MCF 10A (cell line): Measurements from ENCODE around the gene DYNC2LI1. TPM values are rescaled to one million over a fixed set of nuclear protein-coding genes. Genes with fewer than 3 reads are reported as not detected.

Source experiments
- BruUV-seq: library from RNA; stranded (reverse); fragments of 400-500 nt; replicated peaks from 2 replicates; lab custom pipeline; 2021; lab: Mats Ljungman, UMichigan
- CTCF ChIA-PET: fragments of 300-600 bp; sonication (Branson Sonifier 250); formaldehyde crosslinking; extraction: SDS; loops from one replicate; lab custom pipeline; 2021; ENCODE audit warnings: antibody characterized with exemption, inconsistent platforms; lab: Yijun Ruan, JAX
- POLR2A ChIA-PET: fragments of 300-600, 350-650 bp; sonication (Branson Sonifier 250); formaldehyde crosslinking; extraction: SDS; loops from one replicate; lab custom pipeline; 2020; ENCODE audit warnings: antibody characterized with exemption, inconsistent platforms; lab: Yijun Ruan, JAX
- DNase-seq: peaks from one replicate; pipeline ENCODE4 v3.0.0-alpha.2; 2018; ENCODE audit not compliant: unreplicated experiment
- H3K27ac Mint-ChIP-seq: one replicate; pipeline ENCODE4 v1.8.0; 2022; ENCODE audit warnings: mild to moderate bottlenecking, low read depth, mixed read lengths; ENCODE audit not compliant: unreplicated experiment
- H3K27me3 Mint-ChIP-seq: one replicate; pipeline ENCODE4 v1.8.0; 2022; ENCODE audit warnings: mixed read lengths; ENCODE audit not compliant: insufficient read depth, unreplicated experiment
- H3K36me3 Mint-ChIP-seq: one replicate; pipeline ENCODE4 v1.8.0; 2022; ENCODE audit warnings: mild to moderate bottlenecking, moderate library complexity, mixed read lengths; ENCODE audit not compliant: insufficient read depth, unreplicated experiment
- H3K4me1 Mint-ChIP-seq: one replicate; pipeline ENCODE4 v1.8.0; 2022; ENCODE audit warnings: mixed read lengths; ENCODE audit not compliant: insufficient read depth, unreplicated experiment
- H3K4me3 Mint-ChIP-seq: one replicate; pipeline ENCODE4 v1.8.0; 2022; ENCODE audit warnings: mild to moderate bottlenecking, moderate library complexity, mixed read lengths; ENCODE audit not compliant: unreplicated experiment
- H3K9me3 Mint-ChIP-seq: one replicate; pipeline ENCODE4 v1.8.0; 2022; ENCODE audit warnings: mixed read lengths; ENCODE audit not compliant: unreplicated experiment
- CTCF ChIP-seq: fragments of 200-600 bp; IDR thresholded peaks from one replicate; pipeline ENCODE4 v1.8.0; 2022; ENCODE audit warnings: antibody characterized with exemption, mild to moderate bottlenecking; ENCODE audit not compliant: unreplicated experiment
- intact Hi-C: fragments of 100-400 bp; cut with micrococcal nuclease; formaldehyde crosslinking; loops from 2 replicates; pipeline ENCODE4 v1.14.1; 2022
- total RNA-seq: library from RNA; stranded (reverse); gene quantifications from 2 replicates; pipeline ENCODE4 v1.2.3, GENCODE V29; 2022

The DYNC2LI1 gene
- total RNA-seq, 1 experiment from 2014 or later, result 13.0 TPM

- no peak for DNase-seq
- no peaks in the 10 kb centered on the region for H3K4me1 Mint-ChIP-seq
- BruUV-seq, result no TSS peak
- H3K36me3 Mint-ChIP-seq, result no peaks in the 10 kb centered on the region
- no peaks in the 10 kb centered on the region for H3K9me3 Mint-ChIP-seq
- TF ChIP-seq CTCF, result no peak
- H3K4me3 Mint-ChIP-seq, result no peak overlapping the region
- intact Hi-C loops, result no loop called here
- CTCF ChIA-PET, result no interaction called here
- H3K27me3 Mint-ChIP-seq, result peaks cover 41% of the 10 kb centered on the region
- POLR2A ChIA-PET, result interaction anchor here (0.6 to 1.1 kb wide), 2 partner anchors 10 to 78 kb away, joined by 3 to 5 read pairs; no protein-coding TSS in a partner anchor
- H3K27ac Mint-ChIP-seq, result no peak overlapping the region
These were observed 49.9 kb downstream of the DYNC2LI1 start for GRCh38 chr2:43823751-43824150.

GRCh38 chr2:43824512-43824911, 50.7 kb downstream of the DYNC2LI1 start:
- Mint-ChIP-seq H3K27ac (no peak overlapping the region), H3K4me3 (no peak overlapping the region), H3K4me1 (no peaks in the 10 kb centered on the region), H3K9me3 (no peaks in the 10 kb centered on the region), H3K27me3 (peaks cover 48% of the 10 kb centered on the region), H3K36me3 (no peaks in the 10 kb centered on the region)
- no peak for DNase-seq
- CTCF ChIA-PET, result interaction anchor here (1.5 kb wide), 1 partner anchor 219 kb away, joined by 4 read pairs; no protein-coding TSS in a partner anchor
- BruUV-seq, result no TSS peak
- POLR2A ChIA-PET, result interaction anchor here (0.6 to 1.1 kb wide), 2 partner anchors 11 to 133 kb away, joined by 4 to 5 read pairs; no protein-coding TSS in a partner anchor
- TF ChIP-seq CTCF, result no peak
- intact Hi-C loops, result no loop called here

GRCh38 chr2:43824951-43825493, 51.2 kb downstream of the DYNC2LI1 start:
- peaks cover 53% of the 10 kb centered on the region for H3K27me3 Mint-ChIP-seq
- H3K36me3 Mint-ChIP-seq, result no peaks in the 10 kb centered on the region
- H3K27ac Mint-ChIP-seq, result no peak overlapping the region
- TF ChIP-seq CTCF, result no peak
- BruUV-seq, result no TSS peak
- DNase-seq, result no peak
- CTCF ChIA-PET, result interaction anchor here (0.6 to 1.5 kb wide), 2 partner anchors 220 to 622 kb away, joined by 3 to 4 read pairs; no protein-coding TSS in a partner anchor
- POLR2A ChIA-PET, result interaction anchor here (0.6 kb wide), 1 partner anchor 132 kb away, joined by 4 read pairs; no protein-coding TSS in a partner anchor
- intact Hi-C loops, result no loop called here
- no peak overlapping the region for H3K4me3 Mint-ChIP-seq
- no peaks in the 10 kb centered on the region for H3K4me1 Mint-ChIP-seq
- no peaks in the 10 kb centered on the region for H3K9me3 Mint-ChIP-seq

GRCh38 chr2:43825841-43826240, 52.0 kb downstream of the DYNC2LI1 start:
- Mint-ChIP-seq H3K4me3 (no peak overlapping the region), H3K27me3 (peaks cover 53% of the 10 kb centered on the region), H3K36me3 (no peaks in the 10 kb centered on the region), H3K27ac (no peak overlapping the region), H3K4me1 (no peaks in the 10 kb centered on the region), H3K9me3 (no peaks in the 10 kb centered on the region)
- BruUV-seq, result no TSS peak
- ChIA-PET CTCF (interaction anchor here (0.7 to 1.5 kb wide), 2 partner anchors 58 to 221 kb away, joined by 3 to 4 read pairs; no protein-coding TSS in a partner anchor), POLR2A (no interaction called here)
- no peak for DNase-seq
- TF ChIP-seq CTCF, result no peak
- intact Hi-C loops, result no loop called here
